H1 (cell line): ENCODE data around the gene EDA. TPM values are rescaled to one million over a fixed set of nuclear protein-coding genes. Genes with fewer than 3 reads are reported as not detected.

Source experiments
- BCL11A ChIP-seq, 2 experiments: IDR thresholded peaks; one replicate each; pipeline ENCODE4 v1.6.1; 2011; ENCODE audit warnings: low read depth in 2 of 2, low read length in 2 of 2, mild to moderate bottlenecking in 2 of 2
- CHD1 ChIP-seq: IDR thresholded peaks from 2 replicates; pipeline ENCODE4 v1.6.1; 2012; ENCODE audit warnings: low read depth, low read length, improper control_type of control experiment
- CTCF ChIP-seq, 3 experiments: IDR thresholded peaks; 1 replicate in 2 of 3; 2 replicates in 1 of 3; pipeline versions ENCODE4 v1.5.1 to v1.6.1; 2011; ENCODE audit warnings: low read length in 3 of 3, mild to moderate bottlenecking in 3 of 3, inconsistent platforms in 2 of 3, low read depth in 1 of 3, moderate library complexity in 1 of 3; ENCODE audit not compliant: insufficient read depth in 1 of 3; ENCODE audit errors: control extremely low read depth in 1 of 3
- EZH2 ChIP-seq: fragments of 200-600 bp; sonication (generic); IDR thresholded peaks from 2 replicates; pipeline ENCODE4 v1.7.1; 2012; ENCODE audit warnings: low read depth, mild to moderate bottlenecking, moderate library complexity, low read length, inconsistent platforms; ENCODE audit not compliant: severe bottlenecking
- SP2 ChIP-seq: IDR thresholded peaks from 2 replicates; pipeline ENCODE4 v1.6.1; 2012; ENCODE audit warnings: mild to moderate bottlenecking, low read length, inconsistent platforms
- SP4 ChIP-seq: IDR thresholded peaks from 2 replicates; pipeline ENCODE4 v1.6.1; 2012; ENCODE audit warnings: low read length, inconsistent platforms
- YY1 ChIP-seq: IDR thresholded peaks from 2 replicates; pipeline ENCODE4 v1.6.1; 2011; ENCODE audit warnings: low read depth, mild to moderate bottlenecking, low read length
- polyA plus RNA-seq, 7 experiments: library from polyadenylated mRNA; depleted of rRNA in 3 of 7; stranded (reverse) in 5 of 7; unstranded in 2 of 7; fragments of >200 nt in 5 of 7; fragments of 200-250 nt in 2 of 7; gene quantifications; 1 replicate in 5 of 7; 2 replicates in 1 of 7; 4 replicates in 1 of 7; pipeline versions ENCODE4 v1.2.1 to v1.2.3, GENCODE V29; 2011 to 2013; ENCODE audit warnings: missing spikeins in 2 of 7, mixed read lengths in 2 of 7
- total RNA-seq: library from RNA; stranded (reverse); fragmentation: NEBNext Ultra II Directional; extraction: Animal tissue kit (Norgen Biotek cat#: 25700); gene quantifications from 2 replicates; pipeline ENCODE4 v1.2.1, GENCODE V29; 2021

EDA gene
- total and polyA plus RNA-seq, 2 of the 8 experiments (the other 6 are each of a cell fraction or from before 2014, with no cell fraction given), result 7.5 to 10.5 TPM

- TF ChIP-seq SP4, result no peak
- TF ChIP-seq EZH2, result no peak
- TF ChIP-seq CHD1, result no peak
- no peak for TF ChIP-seq CTCF (IDR thresholded peaks at IDR 0.05; ENCODE audit: control extremely low read depth in 1 of 3, insufficient read depth in 1 of 3, low read depth in 1 of 3, low read length in 3 of 3)
- TF ChIP-seq BCL11A (IDR thresholded peaks at IDR 0.05; ENCODE audit: low read depth in 2 of 2, low read length in 2 of 2), result no peak
- no peak for TF ChIP-seq SP2
- no peak for TF ChIP-seq YY1
- TF ChIP-seq, all 59 proteins: peak for 0
Measured at GRCh38 chrX:69948276-69948797, 332.4 kb downstream of the EDA start (continued).
